HCT116 (cell line): Measurements from ENCODE around the gene MIGA1. TPM values are rescaled to one million over a fixed set of nuclear protein-coding genes. Genes with fewer than 3 reads are reported as not detected.
"Not testable (repeated sequence)": the region's sequence is repeated elsewhere in the genome, so short reads cannot be mapped to it uniquely, and the experiment has no call there.

Source experiments
- ATAC-seq: fragments of 200-7000 bp; cut with Tn5 transposase; 2 replicates; pipeline ENCODE4 v1.9.1; 2020; ENCODE audit warnings: mild to moderate bottlenecking, moderate library complexity
- BruUV-seq: library from RNA; stranded (reverse); fragments of 400-500 nt; replicated peaks from 2 replicates; lab custom pipeline; 2021; lab: Mats Ljungman, UMichigan
- CTCF ChIA-PET: fragments of 300-600 bp; sonication (Branson Sonifier 250); formaldehyde crosslinking; loops from one replicate; lab custom pipeline; 2021; ENCODE audit warnings: antibody characterized with exemption; lab: Charles Lee
- POLR2A ChIA-PET: fragments of 300-600, 350-600 bp; sonication (Branson Sonifier 250); formaldehyde crosslinking; loops from one replicate; lab custom pipeline; 2021; ENCODE audit warnings: antibody characterized with exemption; lab: Charles Lee
- RAD21 ChIA-PET, 2 experiments: fragments of 300-600 bp; sonication (Branson Sonifier 250); formaldehyde crosslinking; loops; one replicate each; lab custom pipeline; 2023; ENCODE audit warnings: low total read pairs in 2 of 2; ENCODE audit not compliant: uncharacterized antibody in 2 of 2, unreplicated experiment in 2 of 2, low non-redundant PET in 1 of 2; lab: Charles Lee
- DNase-seq: peaks from one replicate; pipeline ENCODE4 v3.0.0-alpha.2; 2010; ENCODE audit warnings: low read depth, low spot score
- H2AFZ ChIP-seq: fragments of 200-600 bp; shearing (Covaris generic), sonication (generic); 2 replicates; pipeline ENCODE4 v1.6.1; 2017; ENCODE audit warnings: low read depth, mixed run types, mixed read lengths, antibody characterized with exemption, low read length; ENCODE audit not compliant: poor library complexity, severe bottlenecking
- H3K27ac ChIP-seq: 2 replicates; pipeline ENCODE4 v1.5.1; 2012; ENCODE audit warnings: low read depth, low read length
- H3K27me3 ChIP-seq: fragments of 200-600 bp; sonication (generic); 2 replicates; pipeline ENCODE4 v1.6.1; 2016; ENCODE audit warnings: mixed run types, low read length, mixed read lengths; ENCODE audit not compliant: insufficient read depth
- H3K36me3 ChIP-seq, 2 experiments: fragments of 200-500 bp in 1 of 2; fragments of 200-600 bp in 1 of 2; sonication (Bioruptor generic) in 1 of 2; sonication (generic) in 1 of 2; 2 replicates each; pipeline versions ENCODE4 v1.5.1 to v1.6.1; 2014 to 2016; ENCODE audit warnings: low read length in 2 of 2, inconsistent platforms in 1 of 2, mixed read lengths in 1 of 2, mixed run types in 1 of 2; ENCODE audit not compliant: insufficient read depth in 2 of 2, control insufficient read depth in 1 of 2
- H3K4me1 ChIP-seq, 2 experiments: fragments of 200-600 bp in 1 of 2; sonication (generic) in 1 of 2; 2 replicates each; pipeline versions ENCODE4 v1.5.1 to v1.6.1; 2012 to 2017; ENCODE audit warnings: low read length in 2 of 2, inconsistent platforms in 1 of 2, mild to moderate bottlenecking in 1 of 2, mixed read lengths in 1 of 2, mixed run types in 1 of 2, moderate library complexity in 1 of 2; ENCODE audit not compliant: insufficient read depth in 2 of 2, control insufficient read depth in 1 of 2
- H3K4me2 ChIP-seq: fragments of 200-600 bp; sonication (generic); 2 replicates; pipeline ENCODE4 v1.6.1; 2017; ENCODE audit warnings: mixed run types, low read length, mixed read lengths
- H3K4me3 ChIP-seq, 2 experiments: fragments of 200-600 bp in 1 of 2; sonication (generic) in 1 of 2; replicated peaks in 1 of 2; 2 replicates each; pipeline ENCODE4 v1.5.1; 2011 to 2016; ENCODE audit warnings: low read length in 2 of 2, control low read depth in 1 of 2, low read depth in 1 of 2, mild to moderate bottlenecking in 1 of 2, mixed read lengths in 1 of 2, mixed run types in 1 of 2
- H3K79me2 ChIP-seq: fragments of 200-600 bp; sonication (generic); 2 replicates; pipeline ENCODE4 v1.6.1; 2017; ENCODE audit warnings: mild to moderate bottlenecking, mixed run types, low read length, moderate library complexity, mixed read lengths; ENCODE audit not compliant: insufficient read depth
- H3K9ac ChIP-seq: fragments of 200-600 bp; sonication (generic); 2 replicates; pipeline ENCODE4 v1.6.1; 2016; ENCODE audit warnings: low read length, mixed read lengths
- H3K9me2 ChIP-seq: fragments of 200-600 bp; sonication (generic), shearing (Covaris generic); 2 replicates; pipeline ENCODE4 v1.6.1; 2017; ENCODE audit warnings: mixed run types, mild to moderate bottlenecking, moderate library complexity; ENCODE audit not compliant: insufficient read depth
- H3K9me3 ChIP-seq, 2 experiments: fragments of 200-500 bp in 1 of 2; fragments of 200-600 bp in 1 of 2; sonication (Bioruptor generic) in 1 of 2; sonication (generic) in 1 of 2; 2 replicates each; pipeline ENCODE4 v1.6.1; 2014 to 2017; ENCODE audit warnings: low read length in 2 of 2, mixed read lengths in 2 of 2, inconsistent platforms in 1 of 2, low read depth in 1 of 2, mild to moderate bottlenecking in 1 of 2, mixed run types in 1 of 2, moderate library complexity in 1 of 2; ENCODE audit not compliant: control insufficient read depth in 1 of 2, insufficient read depth in 1 of 2
- H4K20me1 ChIP-seq: fragments of 200-600 bp; sonication (generic), shearing (Covaris generic); 2 replicates; pipeline ENCODE4 v1.6.1; 2017; ENCODE audit warnings: mixed run types, mild to moderate bottlenecking, moderate library complexity; ENCODE audit not compliant: insufficient read depth
- ELF1 ChIP-seq: IDR thresholded peaks from 2 replicates; pipeline ENCODE4 v1.6.1; 2012; ENCODE audit warnings: low read depth, borderline replicate concordance
- JUND ChIP-seq: IDR thresholded peaks from 2 replicates; pipeline ENCODE4 v1.6.1; 2012
- ZNF274 ChIP-seq: fragments of 200-500 bp; sonication (Bioruptor generic); IDR thresholded peaks from 2 replicates; pipeline ENCODE4 v1.6.1; 2014; ENCODE audit warnings: mild to moderate bottlenecking, low read depth, low read length, inconsistent platforms
- intact Hi-C: fragments of 100-400 bp; cut with micrococcal nuclease; formaldehyde crosslinking; loops from 2 replicates; pipeline ENCODE4 v1.10.0; 2022
- total RNA-seq: library from RNA; stranded (reverse); gene quantifications from one replicate; pipeline ENCODE4 v1.2.1, GENCODE V29; 2021; ENCODE audit not compliant: unreplicated experiment

Gene MIGA1
- total RNA-seq, 1 experiment from 2014 or later: 9.6 TPM

- Histone ChIP-seq H3K4me1 (no peaks in the 10 kb centered on the region), H3K4me2 (no peak overlapping the region), H3K9me3 (no peaks in the 10 kb centered on the region), H3K9me2 (no peaks in the 10 kb centered on the region), H3K79me2 (0 out of 2 replicates have a peak, but pooled peaks cover 6% of the 10 kb centered on the region), H3K27me3 (no peaks in the 10 kb centered on the region)
- TF ChIP-seq ELF1: no peak
- TF ChIP-seq ZNF274: no peak
- no peak for TF ChIP-seq JUND
- TF ChIP-seq, all 23 proteins: peak for 0
- no peak for DNase-seq
- H3K27ac ChIP-seq: no peak overlapping the region
- intact Hi-C loops: no loop called here
- ChIA-PET CTCF (no interaction called here), POLR2A (no interaction called here), RAD21 (no interaction called here)
- H3K4me3 ChIP-seq: no peak overlapping the region
- no peak for ATAC-seq
- no peak overlapping the region for H3K9ac ChIP-seq
- no peaks in the 10 kb centered on the region; the same call in 1 of the 2 replicates for H4K20me1 ChIP-seq
- no peak overlapping the region for H2AFZ ChIP-seq
- H3K36me3 ChIP-seq: peaks cover 0 to under 1% of the 10 kb centered on the region in 2 experiments; a peak in 1 of 4 replicates
- BruUV-seq: no TSS peak
These were observed 23.9 kb downstream of the MIGA1 start for GRCh38 chr1:77803371-77803770.

GRCh38 chr1:77809787-77810462 lies 30.5 kb downstream of the MIGA1 start:
- H3K9ac ChIP-seq, H3K27ac ChIP-seq, H3K27me3 ChIP-seq, intact Hi-C loops, RAD21 ChIA-PET, H3K9me2 ChIP-seq, H3K79me2 ChIP-seq, H3K9me3 ChIP-seq, H3K4me3 ChIP-seq, H2AFZ ChIP-seq, DNase-seq, H3K4me1 ChIP-seq, CTCF ChIA-PET, H4K20me1 ChIP-seq, ATAC-seq, H3K36me3 ChIP-seq, POLR2A ChIA-PET, H3K4me2 ChIP-seq: not testable (repeated sequence)
- TSS peak; percentile 36 for BruUV-seq

- H3K36me3 ChIP-seq, intact Hi-C loops, H3K9me3 ChIP-seq, H3K4me1 ChIP-seq, CTCF ChIA-PET, POLR2A ChIA-PET, H2AFZ ChIP-seq, H3K79me2 ChIP-seq, H3K27ac ChIP-seq, RAD21 ChIA-PET, H3K9me2 ChIP-seq, H3K4me2 ChIP-seq, H3K4me3 ChIP-seq, H3K27me3 ChIP-seq, DNase-seq, BruUV-seq, H4K20me1 ChIP-seq, H3K9ac ChIP-seq: not testable (repeated sequence)
- ATAC-seq: peak; percentile 53; the same call in 1 of the 2 replicates
These were observed 32.1 kb downstream of the MIGA1 start for GRCh38 chr1:77811589-77811988.
